ENCODE data around the gene GLB1L2.
"Not testable (repeated sequence)": the region's sequence is repeated elsewhere in the genome, so short reads cannot be mapped to it uniquely, and the experiment has no call there.

GLB1L2 gene

DNA sequence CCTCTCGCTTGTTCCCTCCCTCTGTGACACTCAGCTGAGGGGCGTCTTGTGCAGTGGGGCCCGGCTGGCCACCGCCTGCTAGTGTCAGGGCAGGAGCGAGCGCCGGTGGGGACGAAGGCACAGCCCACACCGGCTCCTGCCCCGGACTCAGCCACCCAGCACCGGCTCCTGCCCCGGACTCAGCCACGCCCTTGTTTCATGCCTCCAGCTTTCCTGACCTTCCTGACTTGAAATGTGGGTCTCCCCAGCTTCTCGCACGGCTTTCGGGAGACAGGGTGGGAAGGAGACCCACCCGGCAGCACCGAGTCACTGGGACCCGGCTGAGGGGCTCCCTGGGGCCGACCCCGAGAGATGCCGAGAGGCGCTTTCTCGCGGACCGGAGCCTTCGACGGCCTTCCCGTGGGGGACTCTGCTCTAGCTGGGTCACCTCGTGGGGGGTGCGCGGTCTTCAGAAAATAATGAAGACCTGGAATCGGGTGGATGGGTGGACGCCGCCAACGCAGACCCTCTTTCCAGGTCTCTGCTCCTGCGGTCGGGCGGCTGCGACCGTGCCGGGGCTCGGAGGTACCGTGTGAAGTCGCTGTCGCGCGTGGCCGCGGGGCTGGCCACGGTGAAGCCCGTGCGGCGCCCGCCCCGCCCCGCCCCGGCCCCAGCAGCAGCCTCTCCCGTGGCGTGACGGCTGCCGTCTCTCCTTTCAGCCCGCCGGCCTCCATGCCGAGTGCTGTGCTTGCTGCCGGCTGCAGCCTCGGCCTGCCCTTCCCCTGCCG lies 10.2 kb downstream of the GLB1L2 start:
- no peaks in the 10 kb centered on the region for H3K36me3 ChIP-seq (ENCODE audit: insufficient read depth, low read length)
- H3K9ac ChIP-seq (ENCODE audit: low read depth, low read length): no peak overlapping the region
- no peaks in the 10 kb centered on the region; the same call in 1 of the 2 replicates for H3K27me3 ChIP-seq (ENCODE audit: insufficient read depth, low read length)
- H3K4me1 ChIP-seq (ENCODE audit: insufficient read depth, low read length): no peaks in the 10 kb centered on the region
- H3K27ac ChIP-seq (ENCODE audit: low read depth, low read length): no peak overlapping the region
- no peaks in the 10 kb centered on the region for H3K9me3 ChIP-seq (ENCODE audit: insufficient read depth, low read depth, low read length)
- WGBS: 95% methylated on average over 68 of the region's 68 CpGs
- H3K4me3 ChIP-seq (ENCODE audit: low read length): no peak overlapping the region

DNA sequence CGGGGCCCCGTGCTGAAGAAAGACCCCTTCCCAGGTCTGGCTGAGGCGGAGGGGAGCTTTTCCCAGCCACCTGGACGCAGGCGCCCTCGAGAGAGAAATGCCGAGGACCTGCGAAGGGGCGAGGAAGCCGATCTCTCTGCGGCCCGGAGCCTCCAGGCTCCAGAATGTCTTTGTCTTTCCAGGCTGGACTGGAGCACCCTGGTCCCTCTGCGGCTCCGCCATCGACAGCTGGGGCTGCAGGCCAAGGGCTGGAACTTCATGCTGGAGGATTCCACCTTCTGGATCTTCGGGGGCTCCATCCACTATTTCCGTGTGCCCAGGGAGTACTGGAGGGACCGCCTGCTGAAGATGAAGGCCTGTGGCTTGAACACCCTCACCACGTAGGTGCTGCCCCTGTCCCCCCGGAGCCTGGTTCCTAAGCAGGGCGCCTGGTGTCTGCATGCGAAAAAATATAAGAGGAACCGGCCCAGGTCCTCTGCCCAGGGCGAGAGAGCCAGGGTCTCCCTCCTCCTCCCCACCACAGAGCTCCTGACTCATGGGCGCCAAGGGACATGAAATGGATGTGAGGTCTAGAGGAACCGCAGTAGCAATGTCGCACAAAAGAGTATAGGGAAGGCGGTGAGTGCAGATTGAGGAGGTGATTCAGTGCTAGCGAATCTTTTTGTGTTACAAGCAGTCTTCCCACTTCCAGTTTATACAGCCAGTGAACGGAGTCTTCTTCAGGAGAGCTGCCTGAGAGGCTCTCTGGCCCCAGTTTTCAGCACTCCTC lies 11.0 kb downstream of the GLB1L2 start:
- H3K27me3 ChIP-seq (ENCODE audit: insufficient read depth, low read length): no peaks in the 10 kb centered on the region; the same call in 1 of the 2 replicates
- no peak overlapping the region for H3K4me3 ChIP-seq (ENCODE audit: low read length)
- no peak overlapping the region for H3K27ac ChIP-seq (ENCODE audit: low read depth, low read length)
- no peak overlapping the region for H3K9ac ChIP-seq (ENCODE audit: low read depth, low read length)
- H3K9me3 ChIP-seq (ENCODE audit: insufficient read depth, low read depth, low read length): no peaks in the 10 kb centered on the region
- no peaks in the 10 kb centered on the region for H3K36me3 ChIP-seq (ENCODE audit: insufficient read depth, low read length)
- WGBS: 95% methylated on average over 30 of the region's 30 CpGs
- H3K4me1 ChIP-seq (ENCODE audit: insufficient read depth, low read length): no peaks in the 10 kb centered on the region

DNA sequence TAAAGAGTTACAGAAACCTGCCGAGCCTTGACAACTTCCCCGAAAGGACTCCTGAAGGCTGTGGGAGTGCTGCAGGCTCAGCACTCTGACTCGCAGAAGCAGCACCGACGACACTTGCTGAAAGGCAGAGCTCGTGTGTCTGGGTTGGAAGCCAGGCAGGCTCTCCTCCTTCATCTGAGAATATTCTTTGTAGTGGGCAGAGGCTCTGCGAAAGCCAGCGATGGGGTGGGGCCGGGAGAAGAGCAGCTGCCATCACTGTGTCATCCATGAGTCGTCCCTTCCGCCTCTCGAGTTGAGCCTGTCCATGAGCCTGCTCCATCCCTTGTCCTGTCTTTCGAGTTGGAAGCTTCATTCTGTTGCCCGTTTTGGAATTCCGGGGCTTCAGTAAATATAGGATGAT lies 11.9 kb downstream of the GLB1L2 start:
- Histone ChIP-seq H3K9me3 (ENCODE audit: insufficient read depth, low read depth, low read length) (no peaks in the 10 kb centered on the region), H3K4me3 (ENCODE audit: low read length) (no peak overlapping the region), H3K4me1 (ENCODE audit: insufficient read depth, low read length) (no peaks in the 10 kb centered on the region; the same call in 1 of the 2 replicates), H3K9ac (ENCODE audit: low read depth, low read length) (no peak overlapping the region), H3K27ac (ENCODE audit: low read depth, low read length) (no peak overlapping the region), H3K36me3 (ENCODE audit: insufficient read depth, low read length) (no peaks in the 10 kb centered on the region), H3K27me3 (ENCODE audit: insufficient read depth, low read length) (no peaks in the 10 kb centered on the region)
- WGBS: 85% methylated on average over 15 of the region's 15 CpGs

DNA sequence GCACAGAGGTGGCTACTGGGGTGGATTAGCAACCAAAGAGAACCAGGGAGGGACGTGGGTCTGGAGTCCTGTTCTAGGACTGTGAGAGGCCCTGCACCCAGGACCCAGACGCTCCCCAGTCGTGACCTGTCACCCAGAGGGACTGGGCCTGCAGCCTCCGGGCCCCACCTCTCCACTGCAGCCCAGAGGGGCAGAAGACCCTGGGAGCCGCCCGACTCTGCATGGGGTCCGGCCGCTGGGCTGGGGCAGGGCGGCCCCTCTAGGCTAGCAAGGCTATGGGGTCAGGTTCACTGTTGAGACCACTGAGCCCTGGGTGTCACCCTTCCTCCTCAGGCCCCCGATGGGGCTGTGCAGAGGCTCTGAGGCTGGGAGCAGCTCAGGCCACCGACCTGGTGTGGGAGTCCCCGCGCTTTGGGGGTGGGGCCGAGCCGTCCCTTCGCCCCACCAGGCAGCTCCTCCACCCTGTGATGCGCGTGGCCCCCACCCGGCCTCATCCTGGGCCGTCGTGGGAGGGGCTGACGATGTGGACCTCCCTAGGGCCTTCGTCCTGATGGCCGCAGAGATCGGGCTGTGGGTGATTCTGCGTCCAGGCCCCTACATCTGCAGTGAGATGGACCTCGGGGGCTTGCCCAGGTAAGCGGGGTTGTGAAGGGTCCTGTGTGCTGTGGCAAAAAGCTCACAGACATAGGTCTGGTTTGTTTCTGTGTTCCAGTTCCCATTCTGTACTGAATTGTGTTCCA lies 12.9 kb downstream of the GLB1L2 start:
- H3K4me3 ChIP-seq (ENCODE audit: low read length); H3K27me3 ChIP-seq (ENCODE audit: insufficient read depth, low read length); H3K27ac ChIP-seq (ENCODE audit: low read depth, low read length); H3K9me3 ChIP-seq (ENCODE audit: insufficient read depth, low read depth, low read length); H3K36me3 ChIP-seq (ENCODE audit: insufficient read depth, low read length); H3K9ac ChIP-seq (ENCODE audit: low read depth, low read length): not testable (repeated sequence)
- H3K4me1 ChIP-seq (ENCODE audit: insufficient read depth, low read length): peaks cover 10% of the 10 kb centered on the region; the same call in 1 of the 2 replicates
- WGBS: 87% methylated on average over 27 of the region's 28 CpGs

DNA sequence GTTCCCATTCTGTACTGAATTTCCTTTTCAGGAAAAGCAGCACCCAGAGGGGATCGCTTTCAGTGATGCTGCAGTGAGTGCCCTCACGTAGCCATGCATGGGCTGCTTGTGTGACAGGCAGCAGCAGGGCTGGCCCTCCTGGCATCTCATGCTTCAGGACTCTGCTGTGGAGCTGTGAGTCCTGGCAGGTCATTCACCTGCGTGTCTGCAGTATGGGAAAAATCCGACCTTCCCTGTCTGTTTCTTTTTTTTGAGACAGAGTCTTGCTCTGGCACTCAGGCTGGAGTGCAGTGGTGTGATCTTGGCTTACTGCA lies 13.4 kb downstream of the GLB1L2 start:
- Histone ChIP-seq H3K4me3 (ENCODE audit: low read length) (no peak overlapping the region), H3K9me3 (ENCODE audit: insufficient read depth, low read depth, low read length) (no peaks in the 10 kb centered on the region), H3K36me3 (ENCODE audit: insufficient read depth, low read length) (no peaks in the 10 kb centered on the region), H3K27ac (ENCODE audit: low read depth, low read length) (no peak overlapping the region), H3K4me1 (ENCODE audit: insufficient read depth, low read length) (peaks cover 14% of the 10 kb centered on the region; the same call in 1 of the 2 replicates), H3K9ac (ENCODE audit: low read depth, low read length) (no peak overlapping the region), H3K27me3 (ENCODE audit: insufficient read depth, low read length) (no peaks in the 10 kb centered on the region)
- 91% methylated on average over 4 of the region's 4 CpGs for WGBS

DNA sequence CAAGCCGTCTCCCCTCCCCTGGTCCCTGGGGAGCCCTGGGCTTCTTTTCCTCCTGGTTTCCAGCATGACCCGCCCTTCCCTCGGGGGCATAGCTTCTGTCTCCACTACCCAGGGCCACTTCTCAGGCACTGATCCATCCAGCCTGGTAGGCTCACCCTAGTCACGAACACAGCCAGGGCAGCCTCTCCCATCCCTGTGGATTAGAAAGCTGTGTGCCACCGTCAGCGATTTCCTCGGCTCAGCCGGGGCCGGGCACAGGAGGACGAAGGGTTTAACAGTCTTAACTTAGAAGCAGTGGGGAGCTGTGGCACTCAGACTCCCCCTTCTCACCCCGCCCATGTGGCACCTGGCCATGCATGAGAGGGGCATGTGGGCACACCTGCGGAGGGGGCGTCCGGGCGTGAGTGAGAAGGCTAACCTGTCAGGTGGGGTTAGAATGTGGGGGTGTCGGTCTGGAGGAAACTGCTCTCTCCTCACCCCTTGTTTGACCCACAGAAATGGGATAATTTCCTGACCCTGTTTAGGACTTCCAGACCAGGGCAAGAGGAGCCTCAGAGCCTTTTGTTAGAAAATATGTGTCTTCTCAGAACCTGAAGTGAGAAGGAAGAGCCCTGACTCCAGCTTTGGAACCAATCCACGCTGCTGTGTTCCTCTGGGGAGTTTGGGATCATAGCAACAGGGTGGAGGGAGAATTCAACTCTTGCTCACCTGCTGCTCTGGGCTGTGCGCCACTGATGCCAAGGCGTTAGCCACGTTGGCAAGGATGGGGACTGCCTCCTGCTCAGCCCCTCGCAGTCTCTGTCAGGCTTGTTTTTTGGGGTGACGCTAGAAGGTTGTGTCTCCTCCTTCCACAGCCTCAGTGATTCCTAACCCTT lies 14.6 kb downstream of the GLB1L2 start:
- Histone ChIP-seq H3K27me3 (ENCODE audit: insufficient read depth, low read length) (no peaks in the 10 kb centered on the region), H3K9me3 (ENCODE audit: insufficient read depth, low read depth, low read length) (no peaks in the 10 kb centered on the region), H3K27ac (ENCODE audit: low read depth, low read length) (no peak overlapping the region), H3K4me3 (ENCODE audit: low read length) (no peak overlapping the region), H3K9ac (ENCODE audit: low read depth, low read length) (no peak overlapping the region), H3K4me1 (ENCODE audit: insufficient read depth, low read length) (peaks cover 14% of the 10 kb centered on the region; the same call in 1 of the 2 replicates), H3K36me3 (ENCODE audit: insufficient read depth, low read length) (no peaks in the 10 kb centered on the region)
- WGBS: 93% methylated on average over 21 of the region's 22 CpGs

DNA sequence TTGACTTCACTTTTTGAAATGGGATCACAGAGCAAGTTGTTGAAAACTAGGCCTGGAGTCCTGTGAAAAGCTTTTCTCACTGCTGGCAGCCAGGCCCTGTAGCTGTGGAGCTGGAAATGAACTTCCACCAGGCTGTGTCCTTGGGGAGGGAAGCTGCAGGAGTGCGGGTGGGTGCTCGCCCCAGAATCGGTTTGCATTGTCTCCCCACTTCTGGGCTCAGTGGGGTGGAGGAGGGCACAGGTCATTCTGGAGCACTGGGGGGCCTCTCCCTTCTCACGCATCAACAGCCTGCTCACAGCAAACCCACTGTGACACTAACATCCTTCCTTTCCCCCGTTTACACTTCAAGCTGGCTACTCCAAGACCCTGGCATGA lies 15.2 kb downstream of the GLB1L2 start:
- no peak overlapping the region for H3K9ac ChIP-seq (ENCODE audit: low read depth, low read length)
- no peaks in the 10 kb centered on the region for H3K9me3 ChIP-seq (ENCODE audit: insufficient read depth, low read depth, low read length)
- no peak overlapping the region for H3K4me3 ChIP-seq (ENCODE audit: low read length)
- H3K36me3 ChIP-seq (ENCODE audit: insufficient read depth, low read length): no peaks in the 10 kb centered on the region
- WGBS: 95% methylated on average over 5 of the region's 5 CpGs
- no peaks in the 10 kb centered on the region for H3K27me3 ChIP-seq (ENCODE audit: insufficient read depth, low read length)
- H3K27ac ChIP-seq (ENCODE audit: low read depth, low read length): no peak overlapping the region
- H3K4me1 ChIP-seq (ENCODE audit: insufficient read depth, low read length): peaks cover 14% of the 10 kb centered on the region; the same call in 1 of the 2 replicates

DNA sequence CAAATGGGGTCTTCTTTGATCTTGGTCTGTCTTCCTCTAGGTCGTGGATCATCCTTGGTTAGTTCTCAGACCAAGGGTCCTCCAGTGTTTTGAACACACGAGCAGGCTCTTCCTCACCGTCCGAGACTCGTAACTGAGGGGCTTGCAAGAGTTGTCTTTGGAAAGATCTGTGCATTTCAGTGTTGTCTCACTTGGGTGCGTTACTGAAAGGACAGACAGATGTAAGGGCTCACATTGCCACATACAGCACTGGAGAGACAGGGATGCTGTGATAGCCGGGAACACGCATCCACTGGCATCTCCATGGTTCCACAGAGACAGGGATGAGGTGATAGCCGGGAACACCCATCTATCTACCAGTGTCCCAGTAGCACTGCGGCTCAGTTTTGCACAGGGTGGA lies 15.7 kb downstream of the GLB1L2 start:
- H3K4me3 ChIP-seq (ENCODE audit: low read length): no peak overlapping the region
- WGBS: 95% methylated on average over 10 of the region's 10 CpGs
- H3K9ac ChIP-seq (ENCODE audit: low read depth, low read length): no peak overlapping the region
- no peaks in the 10 kb centered on the region for H3K9me3 ChIP-seq (ENCODE audit: insufficient read depth, low read depth, low read length)
- no peaks in the 10 kb centered on the region for H3K36me3 ChIP-seq (ENCODE audit: insufficient read depth, low read length)
- H3K4me1 ChIP-seq (ENCODE audit: insufficient read depth, low read length): peaks cover 14% of the 10 kb centered on the region; the same call in 1 of the 2 replicates
- no peaks in the 10 kb centered on the region for H3K27me3 ChIP-seq (ENCODE audit: insufficient read depth, low read length)
- H3K27ac ChIP-seq (ENCODE audit: low read depth, low read length): no peak overlapping the region

DNA sequence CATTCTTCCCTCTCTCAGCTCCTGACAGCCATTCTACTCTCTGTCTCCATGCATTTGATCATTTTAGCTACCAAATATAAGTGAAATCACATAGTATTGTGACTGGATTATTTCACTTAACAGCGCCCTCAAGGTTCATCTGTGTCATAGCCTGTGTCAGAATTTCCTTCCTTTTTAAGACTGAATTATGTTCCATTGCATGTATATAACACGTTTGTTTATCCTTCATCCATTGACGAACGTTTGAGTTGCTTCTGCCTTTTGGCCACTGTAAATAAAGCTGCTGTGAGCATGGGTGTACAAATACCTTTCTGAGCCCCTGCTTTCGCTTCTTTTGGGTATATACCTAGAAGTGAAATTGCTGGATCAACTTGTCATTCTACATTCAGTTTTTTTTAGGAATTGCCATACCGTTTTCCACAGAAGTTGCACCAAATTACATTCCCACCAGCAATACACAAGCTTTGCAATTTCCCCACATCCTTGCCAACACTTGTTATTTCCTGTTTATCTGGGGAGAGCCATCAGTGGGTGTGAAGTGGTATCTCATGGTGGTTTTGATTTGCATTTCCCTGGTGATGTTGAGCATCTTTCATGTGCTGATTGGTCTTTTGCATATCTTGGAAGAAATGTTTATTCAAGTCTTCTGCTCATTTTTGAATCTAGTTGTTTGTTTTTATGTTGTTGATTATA lies 17.5 kb downstream of the GLB1L2 start:
- Histone ChIP-seq H3K27me3 (ENCODE audit: insufficient read depth, low read length) (no peaks in the 10 kb centered on the region), H3K27ac (ENCODE audit: low read depth, low read length) (no peak overlapping the region), H3K4me1 (ENCODE audit: insufficient read depth, low read length) (peaks cover 14% of the 10 kb centered on the region; the same call in 1 of the 2 replicates), H3K36me3 (ENCODE audit: insufficient read depth, low read length) (no peaks in the 10 kb centered on the region), H3K4me3 (ENCODE audit: low read length) (no peak overlapping the region), H3K9me3 (ENCODE audit: insufficient read depth, low read depth, low read length) (no peaks in the 10 kb centered on the region), H3K9ac (ENCODE audit: low read depth, low read length) (no peak overlapping the region)
- 78% methylated on average over 6 of the region's 6 CpGs for WGBS

DNA sequence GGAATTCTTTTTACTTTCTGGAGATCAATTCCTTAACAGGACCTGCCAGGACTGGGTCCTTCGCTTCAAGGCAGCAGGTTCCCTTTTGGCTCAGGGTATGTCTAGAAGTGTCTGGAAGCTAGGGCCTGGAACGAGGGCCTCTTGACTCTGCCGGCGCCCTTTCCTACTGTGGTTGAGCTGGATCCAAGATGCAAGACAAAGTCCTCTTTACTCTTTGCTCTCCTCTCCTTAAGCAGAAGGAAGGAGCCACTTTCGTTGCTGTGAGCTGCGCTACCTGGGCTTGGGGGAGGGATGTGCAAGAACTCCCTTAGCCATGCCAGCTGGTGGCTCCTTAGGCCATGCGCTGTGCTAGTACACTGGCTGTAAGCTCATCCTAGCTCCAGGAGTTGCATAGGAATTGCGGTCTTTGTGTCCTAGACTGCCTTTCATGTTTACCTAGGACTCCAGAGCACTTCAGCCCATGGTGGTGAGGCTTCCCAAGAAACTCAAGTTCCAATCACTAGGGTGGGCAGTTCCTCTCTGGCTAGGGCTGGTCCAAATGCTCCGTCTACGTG lies 18.1 kb downstream of the GLB1L2 start:
- Histone ChIP-seq H3K36me3 (ENCODE audit: insufficient read depth, low read length) (no peaks in the 10 kb centered on the region), H3K27me3 (ENCODE audit: insufficient read depth, low read length) (no peaks in the 10 kb centered on the region), H3K9ac (ENCODE audit: low read depth, low read length) (no peak overlapping the region), H3K9me3 (ENCODE audit: insufficient read depth, low read depth, low read length) (no peaks in the 10 kb centered on the region), H3K4me1 (ENCODE audit: insufficient read depth, low read length) (peaks cover 14% of the 10 kb centered on the region; the same call in 1 of the 2 replicates), H3K27ac (ENCODE audit: low read depth, low read length) (no peak overlapping the region), H3K4me3 (ENCODE audit: low read length) (no peak overlapping the region)
- WGBS: 83% methylated on average over 10 of the region's 10 CpGs
